GM12875 (cell line): ENCODE data around the gene INPP5A.

ENCODE experiments used
- H3K4me3 ChIP-seq: one replicate; pipeline ENCODE4 v1.5.1; 2011; ENCODE audit warnings: low read depth, low read length, control low read depth
- CTCF ChIP-seq: IDR thresholded peaks from 2 replicates; pipeline ENCODE4 v1.5.1; 2011; ENCODE audit warnings: low read depth, mild to moderate bottlenecking, control low read depth, inconsistent platforms, low read length, moderate library complexity, borderline replicate concordance; ENCODE audit not compliant: insufficient read depth

Gene INPP5A

GRCh38 chr10:132730573-132730953, 193.0 kb downstream of the INPP5A start:
- TF ChIP-seq CTCF, result no peak
- H3K4me3 ChIP-seq, result no peak overlapping the region

DNA sequence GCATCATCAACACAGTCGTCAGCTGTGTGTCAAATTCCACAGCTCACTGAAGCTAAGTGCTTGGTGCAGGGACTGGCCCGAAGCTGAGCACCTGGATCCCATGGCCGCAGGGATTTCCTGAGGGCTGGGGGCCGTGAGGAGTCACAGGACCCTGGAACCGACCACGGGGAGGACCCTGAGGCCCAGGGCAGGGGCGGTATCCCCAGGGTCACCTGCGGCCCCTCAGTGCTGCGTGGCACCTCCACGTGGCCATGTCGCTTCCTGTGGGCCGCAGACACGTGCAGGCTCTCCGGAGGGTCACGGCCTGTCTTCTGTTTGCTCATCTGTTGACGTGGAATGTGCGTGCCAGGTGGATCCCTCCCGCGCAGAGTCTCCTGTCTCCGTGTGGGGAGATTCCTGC, 194.9 kb downstream of the INPP5A start:
- H3K4me3 ChIP-seq, result no peak overlapping the region
- TF ChIP-seq CTCF, result no peak

DNA sequence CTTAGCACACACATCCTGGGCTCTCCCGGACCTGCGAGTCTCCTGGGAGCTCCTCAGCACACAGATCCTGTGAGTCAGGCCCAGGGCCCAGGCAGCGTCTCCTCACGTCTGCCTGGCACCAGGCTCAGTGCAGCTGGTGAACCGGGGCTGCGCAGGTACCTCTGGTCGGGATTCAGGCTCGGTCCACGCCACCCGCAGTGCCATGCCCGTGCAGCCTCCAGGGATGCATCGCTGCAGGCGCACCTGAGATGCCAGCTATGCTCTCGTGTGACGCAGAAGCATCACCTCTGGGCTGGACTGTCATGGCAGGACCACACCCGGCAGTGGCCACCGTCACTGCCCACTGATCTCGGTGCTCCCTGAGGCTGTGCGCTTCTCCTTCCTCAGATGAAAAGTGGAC, 196.3 kb downstream of the INPP5A start:
- no peak overlapping the region for H3K4me3 ChIP-seq
- TF ChIP-seq CTCF, result no peak

- no peak for TF ChIP-seq CTCF
- no peak overlapping the region for H3K4me3 ChIP-seq
These were observed 197.8 kb downstream of the INPP5A start for GRCh38 chr10:132735341-132735775.

- no peak for TF ChIP-seq CTCF
- H3K4me3 ChIP-seq, result no peak overlapping the region
These were observed 198.4 kb downstream of the INPP5A start for GRCh38 chr10:132735923-132736391.

GRCh38 chr10:132737390-132738048, 199.9 kb downstream of the INPP5A start:
- TF ChIP-seq CTCF, result no peak
- no peak overlapping the region for H3K4me3 ChIP-seq

GRCh38 chr10:132738454-132739224, 201.1 kb downstream of the INPP5A start:
- no peak overlapping the region for H3K4me3 ChIP-seq
- TF ChIP-seq CTCF, result no peak
